Measurements from ENCODE around the gene KCNF1. TPM values are rescaled to one million over a fixed set of nuclear protein-coding genes. Genes with fewer than 3 reads are reported as not detected.

The KCNF1 gene
- total RNA-seq, 2 donors from 2014 or later: 5.2 to 17.0 TPM

GRCh38 chr2:10895231-10895630 is 16.5 kb upstream of the KCNF1 start:
- no peaks in the 10 kb centered on the region for H3K9me3 ChIP-seq (ENCODE audit: control insufficient read depth, low read length)
- peaks cover 5% of the 10 kb centered on the region for H3K4me1 ChIP-seq (ENCODE audit: control insufficient read depth, insufficient read depth, low read length)
- H3K4me3 Mint-ChIP-seq: no peak overlapping the region
- no peak for TF ChIP-seq CTCF (conservative IDR thresholded peaks at IDR 0.05)
- H3K27ac ChIP-seq (ENCODE audit: low read depth, low read length): no peak overlapping the region
- 88 to 90% methylated on average over 2 of the region's 2 CpGs for WGBS, 2 experiments (ENCODE audit: insufficient coverage in 1 of 2, insufficient read length in 1 of 2)
- peaks cover 24% of the 10 kb centered on the region for H3K4me1 Mint-ChIP-seq
- H3K27ac Mint-ChIP-seq: no peak overlapping the region
- H3K4me3 ChIP-seq (ENCODE audit: low read length): no peak overlapping the region
- no peak overlapping the region for H3K9ac ChIP-seq (ENCODE audit: extremely low read depth, low read length, poor library complexity, severe bottlenecking)
- no peaks in the 10 kb centered on the region for H3K9me3 Mint-ChIP-seq
- no peaks in the 10 kb centered on the region for H3K27me3 ChIP-seq (ENCODE audit: control insufficient read depth, insufficient read depth, low read length, poor library complexity, severe bottlenecking)
- H3K36me3 Mint-ChIP-seq (ENCODE audit: low read depth): no peaks in the 10 kb centered on the region
- H3K36me3 ChIP-seq (ENCODE audit: control insufficient read depth, insufficient read depth, low read length): no peaks in the 10 kb centered on the region
- DNase-seq: peak; percentile 22
- no peaks in the 10 kb centered on the region for H3K27me3 Mint-ChIP-seq (ENCODE audit: insufficient read depth)

GRCh38 chr2:10897956-10898355 is 13.8 kb upstream of the KCNF1 start:
- no peak overlapping the region for H3K27ac Mint-ChIP-seq
- Histone ChIP-seq H3K27ac (ENCODE audit: low read depth, low read length) (no peak overlapping the region), H3K27me3 (ENCODE audit: control insufficient read depth, insufficient read depth, low read length, poor library complexity, severe bottlenecking) (no peaks in the 10 kb centered on the region), H3K4me3 (ENCODE audit: low read length) (no peak overlapping the region), H3K9me3 (ENCODE audit: control insufficient read depth, low read length) (no peaks in the 10 kb centered on the region), H3K36me3 (ENCODE audit: control insufficient read depth, insufficient read depth, low read length) (no peaks in the 10 kb centered on the region), H3K4me1 (ENCODE audit: control insufficient read depth, insufficient read depth, low read length) (peaks cover 14% of the 10 kb centered on the region), H3K9ac (ENCODE audit: extremely low read depth, low read length, poor library complexity, severe bottlenecking) (no peak overlapping the region)
- WGBS, 2 experiments (ENCODE audit: insufficient coverage in 1 of 2, insufficient read length in 1 of 2): 94 to 98% methylated on average over 4 of the region's 4 CpGs
- no peaks in the 10 kb centered on the region for H3K36me3 Mint-ChIP-seq (ENCODE audit: low read depth)
- no peak overlapping the region for H3K4me3 Mint-ChIP-seq
- no peaks in the 10 kb centered on the region for H3K27me3 Mint-ChIP-seq (ENCODE audit: insufficient read depth)
- H3K4me1 Mint-ChIP-seq: peaks cover 35% of the 10 kb centered on the region
- DNase-seq: no peak
- peaks cover 5% of the 10 kb centered on the region for H3K9me3 Mint-ChIP-seq
- TF ChIP-seq CTCF (conservative IDR thresholded peaks at IDR 0.05): no peak

GRCh38 chr2:10900216-10901109 is 11.3 kb upstream of the KCNF1 start:
- peaks cover 11% of the 10 kb centered on the region for H3K9me3 ChIP-seq (ENCODE audit: control insufficient read depth, low read length)
- H3K27me3 Mint-ChIP-seq (ENCODE audit: insufficient read depth): no peaks in the 10 kb centered on the region
- H3K4me1 ChIP-seq (ENCODE audit: control insufficient read depth, insufficient read depth, low read length): peaks cover 11% of the 10 kb centered on the region
- H3K27ac Mint-ChIP-seq: no peak overlapping the region
- H3K4me1 Mint-ChIP-seq: peaks cover 13% of the 10 kb centered on the region
- TF ChIP-seq CTCF (conservative IDR thresholded peaks at IDR 0.05): peak; percentile 59
- DNase-seq: no peak
- no peak overlapping the region for H3K27ac ChIP-seq (ENCODE audit: low read depth, low read length)
- H3K4me3 Mint-ChIP-seq: no peak overlapping the region
- H3K9ac ChIP-seq (ENCODE audit: extremely low read depth, low read length, poor library complexity, severe bottlenecking): no peak overlapping the region
- peaks cover 6% of the 10 kb centered on the region for H3K36me3 Mint-ChIP-seq (ENCODE audit: low read depth)
- peaks cover 26% of the 10 kb centered on the region for H3K9me3 Mint-ChIP-seq
- no peaks in the 10 kb centered on the region for H3K27me3 ChIP-seq (ENCODE audit: control insufficient read depth, insufficient read depth, low read length, poor library complexity, severe bottlenecking)
- no peaks in the 10 kb centered on the region for H3K36me3 ChIP-seq (ENCODE audit: control insufficient read depth, insufficient read depth, low read length)
- 92 to 99% methylated on average over 8 to 9 of the region's 10 CpGs for WGBS, 2 experiments (ENCODE audit: insufficient coverage in 1 of 2, insufficient read length in 1 of 2)
- H3K4me3 ChIP-seq (ENCODE audit: low read length): no peak overlapping the region

Data from endodermal cell (in vitro differentiated cells).